ENCODE results near the gene CRBN.

GRCh38 chr3:3126477-3127431 is 52.7 kb downstream of the CRBN start, which contains the start of gene TRNT1:
- TF ChIP-seq ZNF512B (CRISPR knock-in tag; IDR thresholded peaks at IDR 0.05; ENCODE audit: borderline replicate concordance) (no peak), ZNF609 (CRISPR knock-in tag; IDR thresholded peaks at IDR 0.05; ENCODE audit: borderline replicate concordance) (no peak), CHD2 (IDR thresholded peaks at IDR 0.05; ENCODE audit: low read depth, low read length) (no peak), HNF4A (CRISPR knock-in tag; IDR thresholded peaks at IDR 0.05) (no peak), ZBTB33 (CRISPR knock-in tag; IDR thresholded peaks at IDR 0.05) (no peak), ZNF251 (CRISPR knock-in tag; IDR thresholded peaks at IDR 0.05) (no peak), ASH2L (IDR thresholded peaks at IDR 0.05; ENCODE audit: insufficient read length, low read depth, low read length) (peak; percentile 77), REL (CRISPR knock-in tag; conservative IDR thresholded peaks at IDR 0.05) (0 out of 2 replicates have a peak, but pooled peaks have one; percentile 46), MBD4 (IDR thresholded peaks at IDR 0.05; ENCODE audit: borderline replicate concordance, low read length) (no peak), ZNF335 (CRISPR knock-in tag; IDR thresholded peaks at IDR 0.05) (no peak), RBM22 (optimal IDR thresholded peaks at IDR 0.05; ENCODE audit: low read length) (no peak), SNAPC4 (CRISPR knock-in tag; IDR thresholded peaks at IDR 0.05) (no peak)
- TF ChIP-seq, protein P1, sequence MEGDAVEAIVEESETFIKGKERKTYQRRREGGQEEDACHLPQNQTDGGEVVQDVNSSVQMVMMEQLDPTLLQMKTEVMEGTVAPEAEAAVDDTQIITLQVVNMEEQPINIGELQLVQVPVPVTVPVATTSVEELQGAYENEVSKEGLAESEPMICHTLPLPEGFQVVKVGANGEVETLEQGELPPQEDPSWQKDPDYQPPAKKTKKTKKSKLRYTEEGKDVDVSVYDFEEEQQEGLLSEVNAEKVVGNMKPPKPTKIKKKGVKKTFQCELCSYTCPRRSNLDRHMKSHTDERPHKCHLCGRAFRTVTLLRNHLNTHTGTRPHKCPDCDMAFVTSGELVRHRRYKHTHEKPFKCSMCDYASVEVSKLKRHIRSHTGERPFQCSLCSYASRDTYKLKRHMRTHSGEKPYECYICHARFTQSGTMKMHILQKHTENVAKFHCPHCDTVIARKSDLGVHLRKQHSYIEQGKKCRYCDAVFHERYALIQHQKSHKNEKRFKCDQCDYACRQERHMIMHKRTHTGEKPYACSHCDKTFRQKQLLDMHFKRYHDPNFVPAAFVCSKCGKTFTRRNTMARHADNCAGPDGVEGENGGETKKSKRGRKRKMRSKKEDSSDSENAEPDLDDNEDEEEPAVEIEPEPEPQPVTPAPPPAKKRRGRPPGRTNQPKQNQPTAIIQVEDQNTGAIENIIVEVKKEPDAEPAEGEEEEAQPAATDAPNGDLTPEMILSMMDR (CRISPR knock-in tag; IDR thresholded peaks at IDR 0.05): no peak

Measured in HepG2 (cell line).